ENCODE data around the gene SORCS3. TPM values are rescaled to one million over a fixed set of nuclear protein-coding genes. Genes with fewer than 3 reads are reported as not detected.

The SORCS3 gene
- total RNA-seq, 1 experiment from 2014 or later = not detected

DNA sequence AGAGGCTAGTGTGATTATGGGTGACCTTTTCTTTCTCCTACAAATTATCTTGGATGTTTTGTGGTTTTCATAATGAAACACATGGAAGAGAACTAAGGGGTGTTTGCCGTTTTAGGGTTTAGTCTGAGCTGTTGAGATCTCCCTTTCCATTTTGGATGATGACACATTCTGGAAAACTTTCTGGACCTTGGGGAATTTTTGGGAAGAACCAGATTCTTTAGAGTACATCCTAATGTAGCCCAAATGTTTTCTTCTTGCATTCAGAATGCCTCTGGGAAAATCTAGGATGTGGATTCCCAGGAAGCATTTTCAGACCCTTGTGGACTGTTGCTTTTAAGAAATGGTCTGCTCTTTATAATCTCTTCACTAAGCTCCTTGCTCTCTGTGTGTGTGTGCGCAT lies 165.7 kb downstream of the SORCS3 start:
- in situ Hi-C loops (cut with HindIII; ENCODE audit: low pct_unique_long_range_greater_than_20kb, low sequenced_read_pairs) = no loop called here
- H3K9me3 ChIP-seq (ENCODE audit: control insufficient read depth, insufficient read depth, low read depth, low read length) = no peaks in the 10 kb centered on the region
- ATAC-seq (no peak), DNase-seq (ENCODE audit: low read depth, low spot score) (no peak)
- no peak overlapping the region for H3K27ac ChIP-seq (ENCODE audit: low read length)
- no peaks in the 10 kb centered on the region for H3K36me3 ChIP-seq (ENCODE audit: control insufficient read depth, insufficient read depth, low read length)
- ChIA-PET CTCF (no interaction called here), POLR2A (no interaction called here)
- intact Hi-C loops (cut with micrococcal nuclease; ENCODE audit: unreplicated experiment) = no loop called here
- no peak overlapping the region for H3K4me3 ChIP-seq (ENCODE audit: low read depth in 2 of 2, low read length in 2 of 2)
- H3K4me1 ChIP-seq (ENCODE audit: control insufficient read depth, insufficient read depth, low read length) = no peaks in the 10 kb centered on the region
- no TSS peak for BruUV-seq (replicated peaks)
- H3K27me3 ChIP-seq (ENCODE audit: control insufficient read depth, insufficient read depth, low read length) = no peaks in the 10 kb centered on the region
- TF ChIP-seq, protein P1, sequence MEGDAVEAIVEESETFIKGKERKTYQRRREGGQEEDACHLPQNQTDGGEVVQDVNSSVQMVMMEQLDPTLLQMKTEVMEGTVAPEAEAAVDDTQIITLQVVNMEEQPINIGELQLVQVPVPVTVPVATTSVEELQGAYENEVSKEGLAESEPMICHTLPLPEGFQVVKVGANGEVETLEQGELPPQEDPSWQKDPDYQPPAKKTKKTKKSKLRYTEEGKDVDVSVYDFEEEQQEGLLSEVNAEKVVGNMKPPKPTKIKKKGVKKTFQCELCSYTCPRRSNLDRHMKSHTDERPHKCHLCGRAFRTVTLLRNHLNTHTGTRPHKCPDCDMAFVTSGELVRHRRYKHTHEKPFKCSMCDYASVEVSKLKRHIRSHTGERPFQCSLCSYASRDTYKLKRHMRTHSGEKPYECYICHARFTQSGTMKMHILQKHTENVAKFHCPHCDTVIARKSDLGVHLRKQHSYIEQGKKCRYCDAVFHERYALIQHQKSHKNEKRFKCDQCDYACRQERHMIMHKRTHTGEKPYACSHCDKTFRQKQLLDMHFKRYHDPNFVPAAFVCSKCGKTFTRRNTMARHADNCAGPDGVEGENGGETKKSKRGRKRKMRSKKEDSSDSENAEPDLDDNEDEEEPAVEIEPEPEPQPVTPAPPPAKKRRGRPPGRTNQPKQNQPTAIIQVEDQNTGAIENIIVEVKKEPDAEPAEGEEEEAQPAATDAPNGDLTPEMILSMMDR (IDR thresholded peaks at IDR 0.05) = no peak
- no peak for TF ChIP-seq POLR2AphosphoS5 (IDR thresholded peaks at IDR 0.05; ENCODE audit: low read depth, low read length)
- TF ChIP-seq, protein P2, sequence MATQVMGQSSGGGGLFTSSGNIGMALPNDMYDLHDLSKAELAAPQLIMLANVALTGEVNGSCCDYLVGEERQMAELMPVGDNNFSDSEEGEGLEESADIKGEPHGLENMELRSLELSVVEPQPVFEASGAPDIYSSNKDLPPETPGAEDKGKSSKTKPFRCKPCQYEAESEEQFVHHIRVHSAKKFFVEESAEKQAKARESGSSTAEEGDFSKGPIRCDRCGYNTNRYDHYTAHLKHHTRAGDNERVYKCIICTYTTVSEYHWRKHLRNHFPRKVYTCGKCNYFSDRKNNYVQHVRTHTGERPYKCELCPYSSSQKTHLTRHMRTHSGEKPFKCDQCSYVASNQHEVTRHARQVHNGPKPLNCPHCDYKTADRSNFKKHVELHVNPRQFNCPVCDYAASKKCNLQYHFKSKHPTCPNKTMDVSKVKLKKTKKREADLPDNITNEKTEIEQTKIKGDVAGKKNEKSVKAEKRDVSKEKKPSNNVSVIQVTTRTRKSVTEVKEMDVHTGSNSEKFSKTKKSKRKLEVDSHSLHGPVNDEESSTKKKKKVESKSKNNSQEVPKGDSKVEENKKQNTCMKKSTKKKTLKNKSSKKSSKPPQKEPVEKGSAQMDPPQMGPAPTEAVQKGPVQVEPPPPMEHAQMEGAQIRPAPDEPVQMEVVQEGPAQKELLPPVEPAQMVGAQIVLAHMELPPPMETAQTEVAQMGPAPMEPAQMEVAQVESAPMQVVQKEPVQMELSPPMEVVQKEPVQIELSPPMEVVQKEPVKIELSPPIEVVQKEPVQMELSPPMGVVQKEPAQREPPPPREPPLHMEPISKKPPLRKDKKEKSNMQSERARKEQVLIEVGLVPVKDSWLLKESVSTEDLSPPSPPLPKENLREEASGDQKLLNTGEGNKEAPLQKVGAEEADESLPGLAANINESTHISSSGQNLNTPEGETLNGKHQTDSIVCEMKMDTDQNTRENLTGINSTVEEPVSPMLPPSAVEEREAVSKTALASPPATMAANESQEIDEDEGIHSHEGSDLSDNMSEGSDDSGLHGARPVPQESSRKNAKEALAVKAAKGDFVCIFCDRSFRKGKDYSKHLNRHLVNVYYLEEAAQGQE (IDR thresholded peaks at IDR 0.05; ENCODE audit: insufficient read depth in 1 of 2, low read depth in 2 of 2, low read length in 1 of 2) = no peak

DNA sequence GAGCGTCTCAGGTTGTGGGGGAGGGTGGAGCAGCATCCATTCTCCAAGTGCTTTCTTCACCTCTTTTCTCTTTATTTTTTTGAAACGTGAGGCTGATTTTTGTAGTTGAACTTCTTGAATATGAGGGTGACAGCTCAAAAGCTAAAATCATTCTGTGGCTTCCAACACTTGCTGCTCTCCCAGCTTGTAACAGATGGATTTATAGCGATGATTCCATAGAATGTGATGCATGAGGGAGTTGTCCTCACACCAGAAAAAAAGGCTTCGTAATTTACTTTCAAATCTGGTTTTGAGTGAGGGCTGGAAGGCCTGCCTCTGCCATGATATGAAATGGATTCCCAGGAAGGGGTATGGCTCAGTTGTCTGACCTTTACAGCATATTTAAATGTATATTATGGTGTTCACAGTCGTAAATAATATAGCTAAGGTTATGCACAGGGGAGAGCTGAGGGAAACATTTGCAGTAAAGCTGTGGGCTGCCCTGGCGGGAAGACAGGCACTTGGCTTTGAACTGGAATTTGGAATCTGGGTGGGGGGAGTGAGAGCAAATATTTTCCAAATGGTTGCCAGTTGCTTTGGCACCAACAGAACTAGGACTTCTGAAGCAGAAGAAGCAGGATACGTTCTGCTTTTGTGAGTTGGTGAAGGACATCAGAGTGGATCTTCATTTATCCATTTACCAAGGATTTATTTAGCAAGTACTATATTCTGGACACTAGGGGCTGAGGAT lies 166.7 kb downstream of the SORCS3 start:
- no TSS peak for BruUV-seq (replicated peaks)

More for the DNA sequence above, 166.7 kb downstream of the SORCS3 start:
- H3K4me3 ChIP-seq (ENCODE audit: low read depth in 2 of 2, low read length in 2 of 2) = no peak overlapping the region
- no peaks in the 10 kb centered on the region for H3K36me3 ChIP-seq (ENCODE audit: control insufficient read depth, insufficient read depth, low read length)
- DNase-seq (ENCODE audit: low read depth, low spot score) (no peak), ATAC-seq (no peak)
- TF ChIP-seq, protein P2 (IDR thresholded peaks at IDR 0.05; ENCODE audit: insufficient read depth in 1 of 2, low read depth in 2 of 2, low read length in 1 of 2) = no peak
- TF ChIP-seq POLR2AphosphoS5 (IDR thresholded peaks at IDR 0.05; ENCODE audit: low read depth, low read length) = no peak
- TF ChIP-seq TCF7L2 (IDR thresholded peaks at IDR 0.05; ENCODE audit: low read depth, low read length) = no peak
- no peak for TF ChIP-seq SIN3A (IDR thresholded peaks at IDR 0.05; ENCODE audit: borderline replicate concordance, insufficient read depth, low read depth, low read length)
- TF ChIP-seq, protein P1 (IDR thresholded peaks at IDR 0.05) = no peak
- POLR2A ChIA-PET = no interaction called here
- no peaks in the 10 kb centered on the region for H3K9me3 ChIP-seq (ENCODE audit: control insufficient read depth, insufficient read depth, low read depth, low read length)
- CTCF ChIA-PET = no interaction called here
- H3K27me3 ChIP-seq (ENCODE audit: control insufficient read depth, insufficient read depth, low read length) = no peaks in the 10 kb centered on the region
- no peaks in the 10 kb centered on the region for H3K4me1 ChIP-seq (ENCODE audit: control insufficient read depth, insufficient read depth, low read length)
- intact Hi-C loops (cut with micrococcal nuclease; ENCODE audit: unreplicated experiment) = no loop called here
- H3K27ac ChIP-seq (ENCODE audit: low read length) = no peak overlapping the region
- in situ Hi-C loops (cut with HindIII; ENCODE audit: low pct_unique_long_range_greater_than_20kb, low sequenced_read_pairs) = no loop called here
